ENCODE data around the gene SHISA5.
"Not testable (repeated sequence)": the region's sequence is repeated elsewhere in the genome, so short reads cannot be mapped to it uniquely, and the experiment has no call there.

SHISA5 gene

GRCh38 chr3:48492461-48493202 is 11.3 kb downstream of the SHISA5 start:
- no peaks in the 10 kb centered on the region for H3K4me1 ChIP-seq (ENCODE audit: control insufficient read depth, insufficient read depth, low read length)
- H3K9ac ChIP-seq (ENCODE audit: low read length), result no peak overlapping the region
- H3K36me3 ChIP-seq (ENCODE audit: control insufficient read depth, insufficient read depth, low read length), result no peaks in the 10 kb centered on the region
- no peaks in the 10 kb centered on the region for H3K27me3 ChIP-seq (ENCODE audit: control insufficient read depth, insufficient read depth, low read length)
- no peaks in the 10 kb centered on the region for H3K9me3 ChIP-seq (ENCODE audit: control insufficient read depth, low read length)
- H3K4me3 ChIP-seq (ENCODE audit: low read length), result no peak overlapping the region

- H3K9ac ChIP-seq (ENCODE audit: low read length), result no peak overlapping the region
- H3K4me1 ChIP-seq (ENCODE audit: control insufficient read depth, insufficient read depth, low read length), result no peaks in the 10 kb centered on the region
- H3K27me3 ChIP-seq (ENCODE audit: control insufficient read depth, insufficient read depth, low read length), result no peaks in the 10 kb centered on the region
- no peak overlapping the region for H3K4me3 ChIP-seq (ENCODE audit: low read length)
- no peaks in the 10 kb centered on the region for H3K9me3 ChIP-seq (ENCODE audit: control insufficient read depth, low read length)
- no peaks in the 10 kb centered on the region for H3K36me3 ChIP-seq (ENCODE audit: control insufficient read depth, insufficient read depth, low read length)
Measured at GRCh38 chr3:48486952-48487351, 17.0 kb downstream of the SHISA5 start.

GRCh38 chr3:48482822-48483221 is 21.2 kb downstream of the SHISA5 start:
- H3K9me3 ChIP-seq (ENCODE audit: control insufficient read depth, low read length); H3K4me3 ChIP-seq (ENCODE audit: low read length); H3K4me1 ChIP-seq (ENCODE audit: control insufficient read depth, insufficient read depth, low read length); H3K9ac ChIP-seq (ENCODE audit: low read length); H3K36me3 ChIP-seq (ENCODE audit: control insufficient read depth, insufficient read depth, low read length); H3K27me3 ChIP-seq (ENCODE audit: control insufficient read depth, insufficient read depth, low read length): not testable (repeated sequence)

GRCh38 chr3:48480891-48481290 is 23.1 kb downstream of the SHISA5 start:
- H3K36me3 ChIP-seq (ENCODE audit: control insufficient read depth, insufficient read depth, low read length); H3K4me1 ChIP-seq (ENCODE audit: control insufficient read depth, insufficient read depth, low read length); H3K9me3 ChIP-seq (ENCODE audit: control insufficient read depth, low read length); H3K9ac ChIP-seq (ENCODE audit: low read length); H3K27me3 ChIP-seq (ENCODE audit: control insufficient read depth, insufficient read depth, low read length); H3K4me3 ChIP-seq (ENCODE audit: low read length): not testable (repeated sequence)

GRCh38 chr3:48478626-48479555 is 25.1 kb downstream of the SHISA5 start:
- Histone ChIP-seq H3K4me3 (ENCODE audit: low read length) (no peak overlapping the region), H3K27me3 (ENCODE audit: control insufficient read depth, insufficient read depth, low read length) (no peaks in the 10 kb centered on the region), H3K9me3 (ENCODE audit: control insufficient read depth, low read length) (no peaks in the 10 kb centered on the region), H3K9ac (ENCODE audit: low read length) (no peak overlapping the region), H3K36me3 (ENCODE audit: control insufficient read depth, insufficient read depth, low read length) (no peaks in the 10 kb centered on the region), H3K4me1 (ENCODE audit: control insufficient read depth, insufficient read depth, low read length) (no peaks in the 10 kb centered on the region)

- Histone ChIP-seq H3K9ac (ENCODE audit: low read length) (no peak overlapping the region), H3K9me3 (ENCODE audit: control insufficient read depth, low read length) (no peaks in the 10 kb centered on the region), H3K4me3 (ENCODE audit: low read length) (no peak overlapping the region), H3K27me3 (ENCODE audit: control insufficient read depth, insufficient read depth, low read length) (no peaks in the 10 kb centered on the region), H3K36me3 (ENCODE audit: control insufficient read depth, insufficient read depth, low read length) (no peaks in the 10 kb centered on the region), H3K4me1 (ENCODE audit: control insufficient read depth, insufficient read depth, low read length) (peaks cover 7% of the 10 kb centered on the region)
Measured at GRCh38 chr3:48477959-48478520, 25.9 kb downstream of the SHISA5 start.

- Histone ChIP-seq H3K4me3 (ENCODE audit: low read length) (no peak overlapping the region), H3K27me3 (ENCODE audit: control insufficient read depth, insufficient read depth, low read length) (no peaks in the 10 kb centered on the region), H3K9me3 (ENCODE audit: control insufficient read depth, low read length) (no peaks in the 10 kb centered on the region), H3K9ac (ENCODE audit: low read length) (no peak overlapping the region), H3K36me3 (ENCODE audit: control insufficient read depth, insufficient read depth, low read length) (no peaks in the 10 kb centered on the region), H3K4me1 (ENCODE audit: control insufficient read depth, insufficient read depth, low read length) (peaks cover 13% of the 10 kb centered on the region)
Measured at GRCh38 chr3:48476426-48477053, 27.4 kb downstream of the SHISA5 start.

GRCh38 chr3:48475188-48475587 is 28.8 kb downstream of the SHISA5 start:
- Histone ChIP-seq H3K4me3 (ENCODE audit: low read length) (no peak overlapping the region), H3K27me3 (ENCODE audit: control insufficient read depth, insufficient read depth, low read length) (no peaks in the 10 kb centered on the region)

GRCh38 chr3:48474619-48475018 is 29.4 kb downstream of the SHISA5 start:
- no peaks in the 10 kb centered on the region for H3K27me3 ChIP-seq (ENCODE audit: control insufficient read depth, insufficient read depth, low read length)
- H3K36me3 ChIP-seq (ENCODE audit: control insufficient read depth, insufficient read depth, low read length), result no peaks in the 10 kb centered on the region

More at GRCh38 chr3:48475188-48475587, 28.8 kb downstream of the SHISA5 start:
- Histone ChIP-seq H3K9me3 (ENCODE audit: control insufficient read depth, low read length) (no peaks in the 10 kb centered on the region), H3K9ac (ENCODE audit: low read length) (no peak overlapping the region), H3K36me3 (ENCODE audit: control insufficient read depth, insufficient read depth, low read length) (no peaks in the 10 kb centered on the region), H3K4me1 (ENCODE audit: control insufficient read depth, insufficient read depth, low read length) (peaks cover 18% of the 10 kb centered on the region)

GRCh38 chr3:48474031-48474430 is 29.9 kb downstream of the SHISA5 start:
- H3K4me1 ChIP-seq (ENCODE audit: control insufficient read depth, insufficient read depth, low read length), result peaks cover 28% of the 10 kb centered on the region
- not testable (repeated sequence) for H3K9ac ChIP-seq (ENCODE audit: low read length); H3K4me3 ChIP-seq (ENCODE audit: low read length); H3K36me3 ChIP-seq (ENCODE audit: control insufficient read depth, insufficient read depth, low read length); H3K27me3 ChIP-seq (ENCODE audit: control insufficient read depth, insufficient read depth, low read length); H3K9me3 ChIP-seq (ENCODE audit: control insufficient read depth, low read length)

More at GRCh38 chr3:48474619-48475018, 29.4 kb downstream of the SHISA5 start:
- no peak overlapping the region for H3K9ac ChIP-seq (ENCODE audit: low read length)
- no peaks in the 10 kb centered on the region for H3K9me3 ChIP-seq (ENCODE audit: control insufficient read depth, low read length)
- H3K4me1 ChIP-seq (ENCODE audit: control insufficient read depth, insufficient read depth, low read length), result peaks cover 23% of the 10 kb centered on the region
- no peak overlapping the region for H3K4me3 ChIP-seq (ENCODE audit: low read length)

GRCh38 chr3:48473617-48473952 is 30.4 kb downstream of the SHISA5 start:
- peak overlapping the region; percentile 93 for H3K9ac ChIP-seq (ENCODE audit: low read length)
- H3K4me3 ChIP-seq (ENCODE audit: low read length), result peak overlapping the region; percentile 86
- no peaks in the 10 kb centered on the region for H3K9me3 ChIP-seq (ENCODE audit: control insufficient read depth, low read length)
- no peaks in the 10 kb centered on the region for H3K27me3 ChIP-seq (ENCODE audit: control insufficient read depth, insufficient read depth, low read length)
- no peaks in the 10 kb centered on the region for H3K36me3 ChIP-seq (ENCODE audit: control insufficient read depth, insufficient read depth, low read length)
- peaks cover 28% of the 10 kb centered on the region for H3K4me1 ChIP-seq (ENCODE audit: control insufficient read depth, insufficient read depth, low read length)
